ENCODE results near the gene CEP85L.
A peak's percentile ranks its signal among the peaks of the same experiment; 100 is the strongest.

Gene CEP85L

GRCh38 chr6:118659513-118660217, 8.3 kb upstream of the CEP85L start:
- DNase-seq, result peak; percentile 44 to 53

- DNase-seq, result peak in 1 of 2 experiments; percentile 33
Observed at GRCh38 chr6:118656847-118657451, 5.6 kb upstream of the CEP85L start.

- no peak for DNase-seq
Observed at GRCh38 chr6:118652051-118652615, 742 bp upstream of the CEP85L start.

- DNase-seq, result peak; percentile 59 to 69
Observed at GRCh38 chr6:118650582-118651281, 659 bp downstream of the CEP85L start.

- DNase-seq, result no peak
Observed at GRCh38 chr6:118649918-118650581, 1.3 kb downstream of the CEP85L start.

GRCh38 chr6:118648866-118649554, 2.4 kb downstream of the CEP85L start:
- no peak for DNase-seq

GRCh38 chr6:118646977-118647376, 4.4 kb downstream of the CEP85L start:
- no peak for DNase-seq

- DNase-seq, result no peak
Observed at GRCh38 chr6:118645395-118645794, 6.0 kb downstream of the CEP85L start.

- DNase-seq, result no peak
Observed at GRCh38 chr6:118644007-118644406, 7.4 kb downstream of the CEP85L start.

GRCh38 chr6:118641042-118641441, 10.3 kb downstream of the CEP85L start:
- DNase-seq, result no peak

GRCh38 chr6:118639054-118639964, 12.1 kb downstream of the CEP85L start:
- DNase-seq, result no peak

GRCh38 chr6:118638288-118638687, 13.1 kb downstream of the CEP85L start:
- DNase-seq, result no peak

GRCh38 chr6:118635909-118636735, 15.3 kb downstream of the CEP85L start:
- DNase-seq, result no peak

GRCh38 chr6:118632359-118632758, 19.0 kb downstream of the CEP85L start:
- no peak for DNase-seq

GRCh38 chr6:118630923-118631322, 20.5 kb downstream of the CEP85L start:
- no peak for DNase-seq

GRCh38 chr6:118630067-118630466, 21.3 kb downstream of the CEP85L start:
- DNase-seq, result no peak

- DNase-seq, result no peak
Observed at GRCh38 chr6:118627724-118628123, 23.7 kb downstream of the CEP85L start.

GRCh38 chr6:118625833-118626232, 25.6 kb downstream of the CEP85L start:
- DNase-seq, result no peak

- no peak for DNase-seq
Observed at GRCh38 chr6:118621799-118622470, 29.5 kb downstream of the CEP85L start.

GRCh38 chr6:118620202-118620601, 31.2 kb downstream of the CEP85L start:
- no peak for DNase-seq

All from activated T-cell treated with anti-CD3 and anti-CD28 coated beads, Interleukin-2, amount 50 U/mL, for 48 hours (primary cell).